IPS-18c (cell line): ENCODE results near the gene GAS2L2.
"Not testable (repeated sequence)": the region's sequence is repeated elsewhere in the genome, so short reads cannot be mapped to it uniquely, and the experiment has no call there.

Experiments
- H3K4me3 ChIP-seq: 2 replicates; pipeline ENCODE4 v1.7.0; 2013; ENCODE audit warnings: low read depth, mild to moderate bottlenecking, low read length, moderate library complexity; ENCODE audit not compliant: insufficient read depth
- H3K9me3 ChIP-seq: one replicate; pipeline ENCODE4 v1.6.1; 2013; ENCODE audit warnings: mild to moderate bottlenecking, low read length, moderate library complexity; ENCODE audit not compliant: control insufficient read depth, insufficient read depth

The GAS2L2 gene

GRCh38 chr17:35723735-35724134 lies 29.3 kb downstream of the GAS2L2 start:
- Histone ChIP-seq H3K9me3 (no peaks in the 10 kb centered on the region), H3K4me3 (no peak overlapping the region)

- H3K9me3 ChIP-seq, result no peaks in the 10 kb centered on the region
- H3K4me3 ChIP-seq, result no peak overlapping the region
Observed at GRCh38 chr17:35717475-35717874, 35.6 kb downstream of the GAS2L2 start.

GRCh38 chr17:35716897-35717465 lies 36.1 kb downstream of the GAS2L2 start:
- no peaks in the 10 kb centered on the region for H3K9me3 ChIP-seq
- no peak overlapping the region for H3K4me3 ChIP-seq

GRCh38 chr17:35716173-35716572 lies 36.9 kb downstream of the GAS2L2 start:
- no peak overlapping the region for H3K4me3 ChIP-seq
- no peaks in the 10 kb centered on the region for H3K9me3 ChIP-seq

- no peaks in the 10 kb centered on the region for H3K9me3 ChIP-seq
- H3K4me3 ChIP-seq, result no peak overlapping the region
Observed at GRCh38 chr17:35715416-35715815, 37.6 kb downstream of the GAS2L2 start.

GRCh38 chr17:35714988-35715387 lies 38.1 kb downstream of the GAS2L2 start:
- Histone ChIP-seq H3K9me3 (no peaks in the 10 kb centered on the region), H3K4me3 (no peak overlapping the region)

- no peak overlapping the region for H3K4me3 ChIP-seq
- no peaks in the 10 kb centered on the region for H3K9me3 ChIP-seq
Observed at GRCh38 chr17:35713069-35713728, 39.8 kb downstream of the GAS2L2 start.

GRCh38 chr17:35710950-35711349 lies 42.1 kb downstream of the GAS2L2 start:
- H3K9me3 ChIP-seq, result no peaks in the 10 kb centered on the region

GRCh38 chr17:35709874-35710273 lies 43.2 kb downstream of the GAS2L2 start:
- Histone ChIP-seq H3K9me3 (no peaks in the 10 kb centered on the region), H3K4me3 (no peak overlapping the region)

More at GRCh38 chr17:35710950-35711349, 42.1 kb downstream of the GAS2L2 start:
- no peak overlapping the region for H3K4me3 ChIP-seq

GRCh38 chr17:35708951-35709350 lies 44.1 kb downstream of the GAS2L2 start:
- Histone ChIP-seq H3K4me3 (no peak overlapping the region), H3K9me3 (no peaks in the 10 kb centered on the region)

- no peak overlapping the region for H3K4me3 ChIP-seq
- H3K9me3 ChIP-seq, result no peaks in the 10 kb centered on the region
Observed at GRCh38 chr17:35708149-35708548, 44.9 kb downstream of the GAS2L2 start.

- H3K9me3 ChIP-seq, result no peaks in the 10 kb centered on the region
- H3K4me3 ChIP-seq, result no peak overlapping the region
Observed at GRCh38 chr17:35705705-35706104, 47.3 kb downstream of the GAS2L2 start.

- no peak overlapping the region for H3K4me3 ChIP-seq
Observed at GRCh38 chr17:35705230-35705629, 47.8 kb downstream of the GAS2L2 start.

GRCh38 chr17:35703308-35703707 lies 49.7 kb downstream of the GAS2L2 start:
- H3K9me3 ChIP-seq, H3K4me3 ChIP-seq: not testable (repeated sequence)

More at GRCh38 chr17:35705230-35705629, 47.8 kb downstream of the GAS2L2 start:
- H3K9me3 ChIP-seq, result no peaks in the 10 kb centered on the region

GRCh38 chr17:35701491-35701890 lies 51.5 kb downstream of the GAS2L2 start:
- no peaks in the 10 kb centered on the region for H3K9me3 ChIP-seq
- no peak overlapping the region for H3K4me3 ChIP-seq

- Histone ChIP-seq H3K4me3 (no peak overlapping the region), H3K9me3 (no peaks in the 10 kb centered on the region)
Observed at GRCh38 chr17:35700150-35700549, 52.9 kb downstream of the GAS2L2 start.

GRCh38 chr17:35698800-35699199 lies 54.2 kb downstream of the GAS2L2 start:
- H3K4me3 ChIP-seq, result no peak overlapping the region
- no peaks in the 10 kb centered on the region for H3K9me3 ChIP-seq

- H3K4me3 ChIP-seq, result no peak overlapping the region
- no peaks in the 10 kb centered on the region for H3K9me3 ChIP-seq
Observed at GRCh38 chr17:35695613-35696012, 57.4 kb downstream of the GAS2L2 start.

- H3K4me3 ChIP-seq, result no peak overlapping the region
- no peaks in the 10 kb centered on the region for H3K9me3 ChIP-seq
Observed at GRCh38 chr17:35694906-35695305, 58.1 kb downstream of the GAS2L2 start.
